OCI-LY1 (cell line): ENCODE data around the gene PRDM15.

Source experiments
- H2AFZ ChIP-seq: fragments of 200-600 bp; sonication (generic), shearing (Covaris generic); 2 replicates; pipeline ENCODE4 v1.6.0; 2014; ENCODE audit warnings: antibody characterized with exemption, mild to moderate bottlenecking, low read length
- H3F3A ChIP-seq: fragments of 200-600 bp; sonication (generic), shearing (Covaris generic); 2 replicates; pipeline ENCODE4 v1.6.0; 2014; ENCODE audit warnings: mild to moderate bottlenecking, antibody characterized with exemption, low read length, moderate library complexity; ENCODE audit not compliant: insufficient read depth
- H3K27ac ChIP-seq: fragments of 200-600 bp; sonication (generic); 2 replicates; pipeline ENCODE4 v1.5.1; 2014; ENCODE audit warnings: low read length, mixed run types, mild to moderate bottlenecking, low read depth; ENCODE audit not compliant: poor library complexity, severe bottlenecking
- H3K27me3 ChIP-seq: fragments of 200-600 bp; sonication (generic); 2 replicates; pipeline ENCODE4 v1.6.0; 2014; ENCODE audit warnings: antibody characterized with exemption, mild to moderate bottlenecking, low read length, moderate library complexity; ENCODE audit not compliant: insufficient read depth
- H3K36me3 ChIP-seq: fragments of 200-600 bp; sonication (generic); 2 replicates; pipeline ENCODE4 v1.6.1; 2014; ENCODE audit warnings: mild to moderate bottlenecking, antibody characterized with exemption, low read length, moderate library complexity, mixed read lengths; ENCODE audit not compliant: insufficient read depth
- H3K4me1 ChIP-seq: fragments of 200-600 bp; sonication (generic); 2 replicates; pipeline ENCODE4 v1.5.1; 2014; ENCODE audit warnings: mild to moderate bottlenecking, low read length, moderate library complexity; ENCODE audit not compliant: insufficient read depth, severe bottlenecking
- H3K4me2 ChIP-seq: fragments of 200-600 bp; sonication (generic), shearing (Covaris generic); 2 replicates; pipeline ENCODE4 v1.6.1; 2014; ENCODE audit warnings: low read length
- H3K4me3 ChIP-seq: fragments of 200-600 bp; sonication (generic); 2 replicates; pipeline ENCODE4 v1.5.1; 2014; ENCODE audit warnings: low read length, low read depth, mild to moderate bottlenecking, mixed read lengths; ENCODE audit not compliant: poor library complexity, severe bottlenecking
- H3K79me2 ChIP-seq: fragments of 200-600 bp; shearing (Covaris generic); 2 replicates; pipeline ENCODE4 v1.6.1; 2016; ENCODE audit warnings: mixed run types, low read length, mixed read lengths; ENCODE audit not compliant: insufficient read depth
- H3K9ac ChIP-seq: fragments of 200-600 bp; sonication (generic), shearing (Covaris generic); 2 replicates; pipeline ENCODE4 v1.6.1; 2014; ENCODE audit warnings: mild to moderate bottlenecking, low read length, mixed read lengths
- H3K9me2 ChIP-seq: fragments of 200-600 bp; sonication (generic), shearing (Covaris generic); 2 replicates; pipeline ENCODE4 v1.6.1; 2014; ENCODE audit warnings: low read depth, mild to moderate bottlenecking, low read length, mixed read lengths
- H3K9me3 ChIP-seq: fragments of 200-600 bp; shearing (Covaris generic); 2 replicates; pipeline ENCODE4 v1.6.1; 2014; ENCODE audit warnings: low read length, mixed read lengths
- H4K20me1 ChIP-seq: fragments of 200-600 bp; sonication (generic), shearing (Covaris generic); 2 replicates; pipeline ENCODE4 v1.6.0; 2016; ENCODE audit warnings: mild to moderate bottlenecking, low read length; ENCODE audit not compliant: insufficient read depth
- CTCF ChIP-seq: fragments of 200-600 bp; sonication (generic), shearing (Covaris generic); IDR thresholded peaks from 2 replicates; pipeline ENCODE4 v1.5.1; 2017; ENCODE audit warnings: mild to moderate bottlenecking, antibody characterized with exemption, low read length, moderate library complexity, mixed read lengths
- EZH2 ChIP-seq: fragments of 200-600 bp; sonication (generic), shearing (Covaris generic); IDR thresholded peaks from 2 replicates; pipeline ENCODE4 v1.8.0; 2017; ENCODE audit warnings: borderline replicate concordance, mixed run types, mild to moderate bottlenecking, antibody characterized with exemption, low read length, moderate library complexity, mixed read lengths

The PRDM15 gene

DNA sequence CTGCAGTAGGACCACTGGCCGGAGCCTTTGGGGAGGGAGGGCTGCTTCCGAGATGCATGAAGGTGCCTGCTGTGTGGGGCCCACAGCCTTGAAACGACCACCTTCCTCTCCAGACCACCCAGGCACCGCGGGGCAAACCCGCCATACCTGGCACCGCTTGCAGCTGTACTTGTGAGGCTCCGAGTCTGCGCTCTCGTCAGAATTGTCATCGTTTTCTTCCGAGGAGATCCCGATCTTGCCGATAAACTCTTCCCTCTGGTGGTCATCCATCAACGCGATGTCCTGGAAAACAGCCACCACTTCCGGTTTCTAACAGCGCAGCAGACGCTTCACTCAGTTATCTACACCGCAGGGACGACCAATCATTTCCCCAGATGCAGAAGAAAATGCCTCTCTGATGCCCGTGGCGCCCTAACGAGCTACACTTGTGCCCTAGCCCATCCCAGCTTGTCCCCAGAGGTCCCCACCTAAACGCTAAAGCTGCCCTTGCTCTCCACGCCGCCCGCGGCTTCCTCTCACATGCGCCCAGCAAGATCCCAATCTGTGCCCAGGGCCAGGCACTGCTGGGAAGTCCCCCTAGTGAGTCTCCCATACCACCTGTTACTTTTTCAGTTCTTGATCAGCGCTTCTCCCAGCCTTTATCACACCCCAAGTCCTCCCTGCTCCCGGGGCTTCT lies 57.2 kb downstream of the PRDM15 start:
- H2AFZ ChIP-seq = no peak overlapping the region
- H3K27ac ChIP-seq = no peak overlapping the region
- peaks cover 7% of the 10 kb centered on the region for H3K4me1 ChIP-seq
- TF ChIP-seq CTCF (no peak), EZH2 (no peak)
- H3K9ac ChIP-seq = no peak overlapping the region
- H3F3A ChIP-seq = no peaks in the 10 kb centered on the region
- H3K36me3 ChIP-seq = peaks cover 99% of the 10 kb centered on the region
- H3K27me3 ChIP-seq = no peaks in the 10 kb centered on the region
- no peak overlapping the region for H3K4me2 ChIP-seq
- no peaks in the 10 kb centered on the region for H4K20me1 ChIP-seq
- H3K9me3 ChIP-seq = no peaks in the 10 kb centered on the region
- no peaks in the 10 kb centered on the region for H3K79me2 ChIP-seq
- H3K4me3 ChIP-seq = no peak overlapping the region
- H3K9me2 ChIP-seq = no peaks in the 10 kb centered on the region

DNA sequence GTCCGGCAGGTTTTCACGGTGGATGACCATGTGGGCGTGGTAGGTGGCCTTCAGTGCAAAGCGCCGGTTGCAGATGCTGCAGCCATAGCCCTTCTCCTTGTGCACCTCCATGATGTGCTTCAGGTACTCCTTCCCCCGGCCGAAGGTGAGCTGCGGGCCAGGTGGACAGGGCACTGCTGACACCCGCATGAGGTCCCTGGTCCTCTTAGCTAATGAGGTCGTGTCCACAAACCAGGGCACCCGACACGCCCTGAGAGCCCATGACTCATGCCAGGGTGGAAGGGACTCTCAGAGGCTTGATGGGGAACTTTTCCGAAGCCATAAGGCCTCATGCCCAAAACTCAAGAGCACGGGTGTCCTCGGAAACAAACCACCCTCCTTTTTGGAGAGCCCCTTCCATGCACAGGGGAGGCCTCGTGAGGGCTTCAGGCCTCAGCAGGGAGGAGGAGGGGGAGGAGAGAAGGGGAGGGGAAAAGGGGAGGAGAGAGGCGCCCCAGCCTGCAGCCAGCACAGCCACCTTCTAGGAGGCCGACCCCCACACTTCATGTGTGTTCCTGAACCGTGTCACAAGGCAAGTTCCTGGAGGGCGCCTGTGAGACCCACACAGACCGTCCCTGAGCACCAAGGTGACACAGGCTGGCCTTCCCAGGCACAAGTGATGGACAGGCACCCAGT lies 57.9 kb downstream of the PRDM15 start:
- Histone ChIP-seq H3K36me3 (peaks cover 98% of the 10 kb centered on the region), H3K4me3 (no peak overlapping the region), H3K27me3 (no peaks in the 10 kb centered on the region), H3K9me3 (no peaks in the 10 kb centered on the region), H3K9me2 (no peaks in the 10 kb centered on the region), H3K79me2 (no peaks in the 10 kb centered on the region), H3K9ac (no peak overlapping the region), H3F3A (no peaks in the 10 kb centered on the region), H3K4me1 (peaks cover 10% of the 10 kb centered on the region), H3K27ac (no peak overlapping the region), H4K20me1 (no peaks in the 10 kb centered on the region), H3K4me2 (no peak overlapping the region), H2AFZ (no peak overlapping the region)
- no peak for TF ChIP-seq EZH2
- TF ChIP-seq CTCF = no peak

DNA sequence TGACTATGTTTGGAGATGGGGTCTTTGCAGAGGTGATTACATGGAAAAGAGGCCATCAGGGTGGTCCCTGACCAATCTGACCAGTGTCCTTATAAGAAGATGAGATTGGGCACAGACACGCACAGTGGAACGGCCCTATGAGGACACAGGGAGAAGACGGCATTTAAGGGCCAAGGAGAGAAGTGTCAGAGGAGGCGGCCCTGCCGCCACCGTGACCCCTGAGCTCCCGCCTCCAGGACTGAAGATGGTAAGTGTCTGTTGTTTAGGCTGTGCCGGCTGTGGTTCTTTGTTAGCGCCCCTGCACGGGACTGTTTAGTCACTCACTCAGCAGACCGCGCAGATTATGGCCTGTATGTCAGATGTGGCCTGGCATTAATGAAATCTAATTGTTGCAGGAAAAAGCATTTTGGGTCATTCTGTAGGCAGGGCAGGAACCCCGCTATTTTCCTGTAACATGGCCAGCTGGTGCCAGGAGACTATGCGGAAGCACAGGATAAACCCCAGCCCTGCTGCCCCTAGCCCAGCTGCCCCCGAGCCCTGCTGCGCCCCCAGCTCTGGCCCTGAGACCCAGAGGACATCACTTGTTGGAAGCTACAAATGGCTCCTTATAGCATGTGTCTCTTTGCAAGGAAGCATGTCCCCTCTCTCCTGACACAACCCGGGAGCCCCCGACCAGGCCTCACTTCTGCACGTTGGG lies 58.6 kb downstream of the PRDM15 start:
- H3K4me1 ChIP-seq = peaks cover 10% of the 10 kb centered on the region
- peaks cover 98% of the 10 kb centered on the region for H3K36me3 ChIP-seq
- H3K9ac ChIP-seq = no peak overlapping the region
- H3K9me3 ChIP-seq = no peaks in the 10 kb centered on the region
- no peak overlapping the region for H3K4me2 ChIP-seq
- no peak overlapping the region for H2AFZ ChIP-seq
- no peaks in the 10 kb centered on the region for H3F3A ChIP-seq
- H3K27ac ChIP-seq = no peak overlapping the region
- TF ChIP-seq EZH2 (no peak), CTCF (no peak)
- H3K79me2 ChIP-seq = no peaks in the 10 kb centered on the region
- no peaks in the 10 kb centered on the region for H3K27me3 ChIP-seq
- H3K9me2 ChIP-seq = no peaks in the 10 kb centered on the region
- H3K4me3 ChIP-seq = no peak overlapping the region
- H4K20me1 ChIP-seq = no peaks in the 10 kb centered on the region
